Stimulated activated CD4-positive, alpha-beta T cell treated with anti-CD3 and anti-CD28 coated beads, Interleukin-15, amount 100 ng/mL, for 24 hours (primary cell): Measurements from ENCODE around the gene HCFC1R1.

Source experiments
- DNase-seq: peaks from one replicate; pipeline ENCODE4 v3.0.0-alpha.2; 2020

The HCFC1R1 gene

DNA sequence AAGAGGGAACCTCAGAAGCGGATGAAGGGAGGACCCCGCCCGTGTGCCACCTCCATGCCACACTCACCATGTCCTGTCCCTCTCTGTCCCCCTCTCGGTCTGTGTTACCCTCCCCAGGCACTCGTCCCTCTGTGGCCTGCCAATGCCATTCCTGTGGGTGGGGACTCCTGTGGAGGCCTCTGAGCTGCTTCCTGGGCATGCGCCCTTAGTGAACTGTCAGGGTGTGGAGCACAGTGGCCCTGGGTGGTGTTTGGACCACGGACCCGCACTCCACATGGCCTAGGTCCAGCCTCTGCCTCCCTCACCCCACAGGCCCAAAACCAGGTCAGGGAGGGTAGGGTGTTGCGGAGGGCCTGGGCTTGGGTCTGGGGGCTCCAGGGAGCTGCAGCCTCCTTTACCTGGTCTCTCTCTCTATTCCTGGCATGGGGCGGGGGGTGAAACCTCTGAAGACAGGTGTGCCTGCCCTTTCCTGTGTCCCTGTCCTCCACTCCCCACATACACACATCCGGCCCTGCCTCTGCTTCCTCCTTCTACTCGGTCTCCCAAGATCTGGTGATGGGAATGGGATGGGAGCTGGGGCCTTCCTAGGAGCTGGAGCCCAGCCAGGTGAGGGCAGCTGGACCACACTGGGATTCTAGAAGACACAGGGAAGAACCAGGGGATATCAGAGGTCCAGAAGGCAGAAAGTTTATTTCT, 32.0 kb downstream of the HCFC1R1 start:
- DNase-seq: no peak

DNA sequence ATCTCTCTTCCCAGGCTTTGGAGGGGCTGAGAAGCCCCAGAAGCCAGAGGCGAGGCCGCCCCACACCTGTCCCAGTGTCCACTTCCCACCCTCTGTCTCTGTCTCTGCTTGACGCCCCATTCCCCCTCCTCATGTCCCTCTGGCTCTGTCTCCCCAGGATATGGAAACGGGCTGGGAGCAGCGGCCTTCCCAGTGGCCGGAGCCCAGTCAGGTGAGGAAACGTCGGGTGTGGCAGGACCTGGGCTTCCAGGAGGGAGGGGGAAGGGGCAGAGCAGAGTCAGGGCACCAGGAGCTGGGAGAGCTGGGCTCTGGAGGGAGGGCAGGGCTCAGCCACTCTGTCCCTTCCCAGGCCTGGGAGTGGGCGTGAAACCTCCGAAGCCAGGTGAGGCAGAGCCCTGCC, 32.9 kb downstream of the HCFC1R1 start:
- DNase-seq: no peak

- no peak for DNase-seq
Observed at GRCh38 chr16:2988590-2989099, 35.1 kb downstream of the HCFC1R1 start.

- DNase-seq: no peak
Observed at GRCh38 chr16:2987833-2988232, 35.9 kb downstream of the HCFC1R1 start.

GRCh38 chr16:2987286-2987685, 36.5 kb downstream of the HCFC1R1 start:
- DNase-seq: no peak

DNA sequence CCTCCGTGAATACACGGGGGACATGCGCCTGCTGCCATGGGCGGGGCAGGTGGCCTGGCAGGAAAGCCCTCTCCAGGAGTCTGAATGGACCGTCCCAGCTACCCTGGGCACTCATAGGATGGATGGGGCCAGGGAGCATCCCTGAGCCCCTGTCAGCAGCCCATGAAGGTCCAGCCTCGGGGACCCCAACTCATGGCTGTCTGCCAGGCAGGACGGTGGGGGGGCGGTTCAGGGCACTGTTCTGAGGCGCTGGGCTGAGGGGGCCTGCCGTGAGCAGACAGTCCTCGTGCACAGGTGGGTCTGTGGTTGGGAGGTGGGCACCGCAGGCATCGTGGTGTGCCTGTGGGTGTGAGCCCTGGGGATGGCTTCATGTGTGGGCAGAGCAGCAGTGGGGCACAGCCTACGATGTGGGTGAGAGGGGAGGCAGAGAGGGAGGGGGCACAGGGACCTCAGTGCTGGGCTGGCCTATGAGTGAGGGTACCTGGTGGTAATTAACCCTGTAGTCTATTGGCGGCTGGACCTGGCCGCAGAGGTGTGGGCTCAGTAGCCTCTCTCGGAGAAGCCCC, 37.0 kb downstream of the HCFC1R1 start:
- DNase-seq: no peak

DNA sequence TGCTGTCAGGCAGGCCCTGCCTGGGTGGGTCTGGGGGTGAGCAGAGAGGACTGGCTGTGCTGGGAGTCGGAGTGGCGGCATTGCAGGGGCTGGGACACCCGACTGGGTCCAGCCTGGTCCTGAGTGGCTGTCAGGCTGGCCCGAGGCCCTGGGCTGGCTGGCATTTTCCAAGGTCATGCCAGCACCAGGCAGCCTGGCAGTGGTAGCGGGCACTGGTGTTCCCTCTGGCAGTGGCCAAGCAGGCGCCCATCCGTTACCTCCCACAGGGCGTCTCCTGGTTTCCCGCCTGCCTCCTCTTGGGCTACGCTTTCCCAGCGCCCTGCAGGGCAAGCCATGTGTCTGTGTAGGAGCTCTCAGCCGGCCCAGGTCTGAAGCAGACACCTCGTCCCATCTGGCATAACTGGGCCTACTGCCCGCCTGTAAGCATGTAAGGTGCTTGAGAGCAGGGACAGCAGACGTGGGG, 37.8 kb downstream of the HCFC1R1 start:
- DNase-seq: no peak

DNA sequence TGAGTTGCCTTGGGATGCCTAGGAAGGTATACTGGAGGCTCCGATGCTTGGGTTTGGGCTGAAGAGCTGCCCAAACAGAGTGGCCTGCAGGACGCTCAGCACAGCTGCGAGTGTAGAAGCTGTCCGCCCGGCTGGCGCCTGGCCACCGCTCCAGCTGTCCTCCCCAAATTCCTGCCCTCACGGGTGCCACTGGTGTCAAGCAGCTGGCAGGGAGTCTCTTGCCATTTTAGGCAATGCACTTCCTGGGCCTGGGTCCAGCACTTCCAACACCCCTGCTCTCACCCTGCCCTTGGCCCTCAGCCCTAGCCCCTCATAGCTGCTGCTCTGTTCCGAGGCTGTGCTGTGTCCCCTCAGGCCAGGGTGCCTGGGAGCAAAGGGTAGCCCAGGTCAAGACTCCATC, 38.3 kb downstream of the HCFC1R1 start:
- DNase-seq: no peak

GRCh38 chr16:2983706-2984136, 40.0 kb downstream of the HCFC1R1 start:
- peak; percentile 87 for DNase-seq

GRCh38 chr16:2982402-2982801, 41.3 kb downstream of the HCFC1R1 start:
- no peak for DNase-seq

- DNase-seq: no peak
Observed at GRCh38 chr16:2981899-2982250, 41.9 kb downstream of the HCFC1R1 start.

DNA sequence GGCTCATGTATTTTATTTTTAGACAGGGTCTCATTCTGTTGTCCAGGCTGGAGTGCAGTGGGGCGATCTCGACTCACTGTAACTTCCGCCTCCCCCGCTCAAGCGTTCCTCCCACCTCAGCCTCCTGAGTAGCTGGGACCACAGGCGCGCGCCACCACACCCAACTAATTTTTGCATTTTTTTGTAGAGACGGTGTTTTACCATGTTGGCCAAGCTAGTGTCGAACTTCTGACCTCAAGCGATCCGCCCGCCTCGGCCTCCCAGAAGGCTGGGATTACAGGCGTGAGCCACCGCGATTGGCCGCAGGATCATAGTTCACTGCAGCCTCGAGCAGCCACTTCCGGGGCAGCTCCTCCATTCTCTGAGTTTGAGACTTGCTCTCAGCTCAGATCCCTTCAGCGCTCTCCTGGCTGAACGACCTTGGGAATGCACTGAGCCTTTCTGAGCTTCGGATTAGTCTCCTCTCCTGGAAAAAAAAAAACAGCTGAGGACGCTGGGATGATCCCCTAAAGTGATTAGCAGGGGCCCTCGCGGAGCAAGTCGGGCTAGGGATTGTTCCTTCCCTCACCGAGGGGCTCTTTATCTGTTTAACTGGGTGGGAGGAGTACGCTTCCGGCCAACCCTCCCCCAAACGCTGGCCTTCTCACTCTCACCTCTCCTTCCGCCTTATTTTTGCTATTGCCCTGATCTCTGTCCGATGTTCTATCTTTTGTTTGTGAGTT, 42.4 kb downstream of the HCFC1R1 start:
- DNase-seq: no peak

DNA sequence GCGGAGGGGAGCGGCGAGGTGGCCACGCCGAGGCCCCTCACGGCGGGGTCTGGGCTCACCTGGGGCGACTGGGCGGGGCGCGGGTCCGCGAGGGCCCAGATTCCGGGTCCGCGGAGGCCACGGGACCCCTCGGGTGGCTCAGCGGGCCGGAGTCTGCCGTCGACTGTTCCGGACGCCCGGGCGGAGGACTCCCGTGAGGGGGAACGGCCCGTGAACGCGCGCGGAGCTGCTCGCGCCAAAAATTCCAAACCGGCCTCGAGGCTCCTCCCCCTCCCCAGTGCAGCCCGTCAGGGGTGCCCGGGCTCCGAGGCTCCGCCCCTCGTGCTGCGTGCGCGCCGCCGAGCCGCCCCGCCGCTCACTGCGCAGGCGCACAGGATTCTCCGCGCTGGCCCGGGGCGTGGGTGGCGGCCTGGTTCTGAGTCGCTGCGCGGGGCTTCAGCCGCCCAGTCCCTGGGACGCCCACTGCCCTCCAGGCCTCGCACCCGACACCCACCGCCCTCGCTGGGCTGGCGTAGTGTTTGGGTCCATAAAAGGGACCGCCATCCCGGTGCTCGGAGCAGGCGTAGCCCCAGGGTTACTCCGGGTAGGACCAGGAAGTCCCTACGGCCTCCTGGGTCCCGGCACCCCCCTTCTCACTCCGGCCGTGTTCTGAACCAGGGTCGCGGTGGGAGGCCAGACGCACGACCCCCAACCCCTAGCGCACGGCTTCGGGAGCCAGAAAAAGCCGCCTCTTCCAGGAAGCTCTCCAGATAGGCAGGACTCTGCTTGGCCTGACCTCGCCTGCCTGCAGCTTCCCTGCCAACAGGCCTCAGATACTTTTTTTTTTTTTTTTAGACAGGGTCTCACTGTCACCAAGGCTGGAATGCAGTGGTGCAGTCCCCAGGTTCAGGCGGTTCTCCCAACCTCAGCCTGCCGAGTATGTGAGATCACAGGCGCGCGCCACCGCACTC, 43.2 kb downstream of the HCFC1R1 start, which contains the start of gene PKMYT1:
PKMYT1 (minus strand) TSS at position 220 of the 950 bp plus-strand sequence. CDS start 789 bp downstream, outside the sequence.
- DNase-seq: peak; percentile 97

- peak; percentile 66 for DNase-seq
Observed at GRCh38 chr16:2979669-2980226, 44.0 kb downstream of the HCFC1R1 start.

GRCh38 chr16:2977440-2977839, 46.3 kb downstream of the HCFC1R1 start:
- DNase-seq: no peak

GRCh38 chr16:2976673-2977072, 47.1 kb downstream of the HCFC1R1 start:
- no peak for DNase-seq

- no peak for DNase-seq
Observed at GRCh38 chr16:2976201-2976600, 47.5 kb downstream of the HCFC1R1 start.

GRCh38 chr16:2975161-2975795, 48.5 kb downstream of the HCFC1R1 start:
- peak; percentile 10 for DNase-seq

DNA sequence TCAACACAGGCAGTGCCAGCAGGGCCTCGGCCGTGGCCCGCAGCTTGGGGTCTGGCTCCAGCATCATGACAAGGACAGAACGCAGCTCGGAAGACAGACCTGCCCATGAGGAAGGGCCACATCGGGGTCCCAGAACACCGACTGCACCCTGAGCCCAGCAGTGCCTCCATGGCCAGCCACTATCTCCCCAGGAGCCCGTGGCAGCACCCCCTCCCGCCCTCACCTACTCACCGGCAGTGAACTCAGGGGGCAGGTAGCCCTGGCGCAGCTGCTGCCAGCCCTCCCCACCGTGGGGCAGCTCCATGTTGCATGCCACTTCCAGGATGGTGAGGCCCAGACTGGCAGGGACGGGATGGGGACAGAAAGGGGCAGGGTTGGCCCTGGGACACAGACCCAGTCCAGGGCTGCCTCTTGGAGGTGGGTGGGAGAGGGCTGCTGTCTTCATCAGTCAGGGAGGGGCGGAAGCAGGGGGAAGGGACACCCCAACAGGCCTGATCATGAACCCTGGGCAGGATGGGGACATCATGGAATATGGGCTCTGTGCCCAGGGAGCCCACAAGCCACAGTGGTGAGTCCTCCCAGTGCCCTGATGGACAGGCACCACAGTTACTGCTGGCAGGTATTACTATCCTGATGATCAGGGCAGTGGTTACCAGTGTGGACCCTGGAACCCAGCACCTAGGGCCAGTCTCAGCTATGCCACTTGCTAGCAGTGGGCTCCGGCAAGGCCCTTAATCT, 49.3 kb downstream of the HCFC1R1 start:
- no peak for DNase-seq

GRCh38 chr16:2973605-2974318, 50.0 kb downstream of the HCFC1R1 start:
- DNase-seq: peak; percentile 12
